OCI-LY7 (cell line): ENCODE measurements around the gene ASCL3.

Source experiments
- CTCF ChIP-seq: fragments of 200-600 bp; sonication (generic); conservative IDR thresholded peaks from 2 replicates; pipeline ENCODE4 v1.5.1; 2014; ENCODE audit warnings: mild to moderate bottlenecking, antibody characterized with exemption, low read length, moderate library complexity, mixed read lengths
- EZH2phosphoT487 ChIP-seq: fragments of 200-600 bp; sonication (generic); IDR thresholded peaks from 2 replicates; pipeline ENCODE4 v1.6.1; 2018; ENCODE audit warnings: low read depth, borderline replicate concordance, mild to moderate bottlenecking, mixed run types, antibody characterized with exemption, low read length, moderate library complexity, mixed read lengths

DNA sequence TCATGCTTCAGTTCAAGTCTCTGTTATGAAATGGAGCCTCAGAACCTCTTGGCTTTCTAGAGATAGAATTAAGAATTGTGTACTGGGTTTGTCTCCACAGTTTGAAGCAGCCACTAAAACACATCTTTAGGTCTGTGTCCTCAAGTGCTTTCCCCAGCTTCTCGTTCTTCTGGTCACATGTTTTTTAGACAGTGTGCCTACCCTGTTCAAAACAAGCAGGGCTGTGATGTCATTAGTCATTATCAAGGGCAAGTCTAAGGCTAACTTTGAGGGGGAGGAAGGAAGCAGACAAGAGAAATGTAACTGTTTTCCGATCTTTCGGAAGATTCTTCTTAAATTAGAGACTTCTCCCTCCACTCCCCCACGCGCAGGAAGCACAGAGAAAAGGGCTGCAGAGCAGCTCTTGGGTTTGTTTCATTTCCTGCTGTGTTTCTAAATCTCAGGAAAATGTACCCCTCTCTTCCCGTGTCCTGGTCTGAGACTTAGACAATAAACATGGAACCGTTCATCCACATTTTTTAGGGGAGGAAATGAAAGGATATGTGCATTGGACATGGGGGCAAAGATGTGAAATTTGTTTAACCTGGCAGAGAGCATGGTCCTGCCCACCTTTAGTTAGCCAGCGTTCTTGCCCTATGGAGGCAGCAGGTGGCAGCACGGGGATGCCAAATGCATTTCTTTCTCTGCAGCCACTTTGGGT is 28.7 kb downstream of the ASCL3 start:
- TF ChIP-seq CTCF (peak; percentile 91), EZH2phosphoT487 (no peak)
